Left ventricle myocardium inferior (tissue), 1 donor: ENCODE data around the gene SPTBN4. TPM values are rescaled to one million over a fixed set of nuclear protein-coding genes. Genes with fewer than 3 reads are reported as not detected.
"Not testable (repeated sequence)": the region's sequence is repeated elsewhere in the genome, so short reads cannot be mapped to it uniquely, and the experiment has no call there.

Experiments used
- DNase-seq: peaks from one replicate; pipeline ENCODE4 v3.0.0-alpha.2; 2020
- H3K27ac ChIP-seq: fragments of 200-600 bp; replicated peaks from 2 replicates; pipeline ENCODE4 v1.8.0; 2021
- H3K27me3 ChIP-seq: fragments of 200-600 bp; 2 replicates; pipeline ENCODE4 v1.8.0; 2021; ENCODE audit warnings: low read depth
- H3K36me3 ChIP-seq: fragments of 200-600 bp; 2 replicates; pipeline ENCODE4 v1.8.0; 2021
- H3K4me1 ChIP-seq: fragments of 200-600 bp; 2 replicates; pipeline ENCODE4 v1.8.0; 2021
- H3K4me3 ChIP-seq: fragments of 200-600 bp; 2 replicates; pipeline ENCODE4 v1.8.0; 2021; ENCODE audit warnings: mild to moderate bottlenecking, moderate library complexity
- H3K9me3 ChIP-seq: fragments of 200-600 bp; replicated peaks from 2 replicates; pipeline ENCODE4 v1.8.0; 2021
- CTCF ChIP-seq: fragments of 200-600 bp; IDR thresholded peaks from 2 replicates; pipeline ENCODE4 v1.8.0; 2021; ENCODE audit warnings: antibody characterized with exemption, mild to moderate bottlenecking, borderline replicate concordance
- intact Hi-C: fragments of 100-400 bp; cut with micrococcal nuclease; formaldehyde crosslinking; loops from one replicate; pipeline ENCODE4 v1.11.0; 2022
- total RNA-seq: library from RNA; stranded (reverse); fragmentation: NEBNext Ultra II Directional; extraction: Animal tissue kit (Norgen Biotek cat#: 25700); gene quantifications from one replicate; pipeline ENCODE4 v1.2.1, GENCODE V29; 2021
- donor health status: DM: no; HTN: yes; CAD: no; lungs with severe emphysema.

Gene SPTBN4
- total RNA-seq, 1 donor from 2014 or later: 6.1 TPM

GRCh38 chr19:40471111-40471510 is 4.3 kb downstream of the SPTBN4 start:
- TF ChIP-seq CTCF: no peak
- H3K9me3 ChIP-seq: no peaks in the 10 kb centered on the region
- peaks cover 5% of the 10 kb centered on the region for H3K27me3 ChIP-seq
- no peak for DNase-seq
- peaks cover 13% of the 10 kb centered on the region for H3K4me1 ChIP-seq
- H3K4me3 ChIP-seq: no peak overlapping the region
- no peaks in the 10 kb centered on the region for H3K36me3 ChIP-seq
- intact Hi-C loops: no loop called here
- no peak overlapping the region for H3K27ac ChIP-seq

GRCh38 chr19:40472516-40472915 is 5.7 kb downstream of the SPTBN4 start:
- Histone ChIP-seq H3K4me3 (no peak overlapping the region), H3K36me3 (no peaks in the 10 kb centered on the region), H3K27ac (no peak overlapping the region), H3K27me3 (peaks cover under 1% of the 10 kb centered on the region), H3K9me3 (no peaks in the 10 kb centered on the region), H3K4me1 (peaks cover 2% of the 10 kb centered on the region)
- TF ChIP-seq CTCF: no peak
- DNase-seq: no peak
- intact Hi-C loops: no loop called here

- H3K36me3 ChIP-seq: no peaks in the 10 kb centered on the region
- DNase-seq: no peak
- no peak overlapping the region for H3K4me3 ChIP-seq
- H3K27ac ChIP-seq: no peak overlapping the region
- no peaks in the 10 kb centered on the region for H3K9me3 ChIP-seq
- no peaks in the 10 kb centered on the region for H3K27me3 ChIP-seq
- intact Hi-C loops: no loop called here
- TF ChIP-seq CTCF: no peak
- no peaks in the 10 kb centered on the region for H3K4me1 ChIP-seq
These were observed 7.9 kb downstream of the SPTBN4 start for GRCh38 chr19:40474737-40475136.

GRCh38 chr19:40475878-40476644 is 9.3 kb downstream of the SPTBN4 start:
- DNase-seq, H3K4me1 ChIP-seq, H3K27me3 ChIP-seq, H3K4me3 ChIP-seq, H3K9me3 ChIP-seq, H3K36me3 ChIP-seq, H3K27ac ChIP-seq, intact Hi-C loops: not testable (repeated sequence)

GRCh38 chr19:40486017-40486416 is 19.2 kb downstream of the SPTBN4 start:
- Histone ChIP-seq H3K27ac (no peak overlapping the region), H3K9me3 (no peaks in the 10 kb centered on the region), H3K4me3 (no peak overlapping the region), H3K27me3 (peaks cover 22% of the 10 kb centered on the region), H3K36me3 (no peaks in the 10 kb centered on the region), H3K4me1 (no peaks in the 10 kb centered on the region)
- intact Hi-C loops: no loop called here
- DNase-seq: no peak
- TF ChIP-seq CTCF: no peak

- Histone ChIP-seq H3K4me3 (no peak overlapping the region), H3K27ac (no peak overlapping the region), H3K4me1 (no peaks in the 10 kb centered on the region), H3K36me3 (no peaks in the 10 kb centered on the region), H3K9me3 (no peaks in the 10 kb centered on the region), H3K27me3 (peaks cover 14% of the 10 kb centered on the region)
- no peak for TF ChIP-seq CTCF
- DNase-seq: no peak
- intact Hi-C loops: no loop called here
These were observed 23.1 kb downstream of the SPTBN4 start for GRCh38 chr19:40489882-40490230.
